ENCODE data around the gene GPR142.
A peak's percentile ranks its signal among the peaks of the same experiment; 100 is the strongest.

Gene GPR142, protein sequence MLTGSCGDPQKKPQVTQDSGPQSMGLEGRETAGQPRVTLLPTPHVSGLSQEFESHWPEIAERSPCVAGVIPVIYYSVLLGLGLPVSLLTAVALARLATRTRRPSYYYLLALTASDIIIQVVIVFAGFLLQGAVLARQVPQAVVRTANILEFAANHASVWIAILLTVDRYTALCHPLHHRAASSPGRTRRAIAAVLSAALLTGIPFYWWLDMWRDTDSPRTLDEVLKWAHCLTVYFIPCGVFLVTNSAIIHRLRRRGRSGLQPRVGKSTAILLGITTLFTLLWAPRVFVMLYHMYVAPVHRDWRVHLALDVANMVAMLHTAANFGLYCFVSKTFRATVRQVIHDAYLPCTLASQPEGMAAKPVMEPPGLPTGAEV

DNA sequence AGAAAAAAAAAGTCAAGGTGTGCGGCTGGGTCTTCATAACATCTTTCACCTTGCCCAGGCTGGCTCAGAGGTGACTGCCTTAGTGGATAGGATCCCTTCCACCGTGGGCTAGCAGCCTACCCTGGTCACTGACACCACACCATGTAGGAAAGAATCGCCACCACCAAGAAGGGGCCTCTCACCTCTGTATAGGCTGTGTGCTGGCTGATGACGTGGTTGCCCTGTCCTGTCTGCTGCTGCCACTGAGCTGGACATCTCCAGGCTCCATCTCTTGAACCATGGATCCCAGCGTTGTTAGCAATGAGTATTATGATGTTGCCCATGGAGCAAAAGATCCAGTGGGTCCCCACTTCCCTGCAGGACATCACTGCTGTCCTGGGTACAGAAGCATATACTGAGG is at the start of gene GPR142:
Gene GPR142, plus strand, starts transcription at position 301 of the 400 bp plus-strand sequence. CDS start 2,035 bp downstream, outside the sequence.
- no peak for DNase-seq (ENCODE audit: low spot score)

DNA sequence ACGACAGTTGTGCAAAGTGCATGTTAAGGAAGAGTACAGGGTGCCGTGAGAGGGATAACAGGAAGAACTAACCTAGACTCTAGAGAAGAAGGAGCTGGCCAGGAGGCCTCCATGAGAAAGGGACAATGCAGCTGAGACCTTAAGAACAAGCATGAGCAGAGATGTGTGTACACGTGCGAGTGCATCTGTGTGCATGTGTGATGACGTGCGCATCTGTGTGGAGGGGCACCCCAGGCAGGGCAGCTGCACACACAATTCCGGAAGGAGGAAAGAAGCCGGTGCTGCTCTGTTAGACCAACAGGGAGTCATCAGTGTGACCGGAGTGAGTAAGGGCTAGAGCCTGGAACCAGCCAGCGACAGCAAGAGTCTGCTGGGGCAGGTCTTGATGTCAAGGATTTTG is 48.9 kb upstream of the GPR142 start:
- no peak for DNase-seq (ENCODE audit: low spot score)

DNA sequence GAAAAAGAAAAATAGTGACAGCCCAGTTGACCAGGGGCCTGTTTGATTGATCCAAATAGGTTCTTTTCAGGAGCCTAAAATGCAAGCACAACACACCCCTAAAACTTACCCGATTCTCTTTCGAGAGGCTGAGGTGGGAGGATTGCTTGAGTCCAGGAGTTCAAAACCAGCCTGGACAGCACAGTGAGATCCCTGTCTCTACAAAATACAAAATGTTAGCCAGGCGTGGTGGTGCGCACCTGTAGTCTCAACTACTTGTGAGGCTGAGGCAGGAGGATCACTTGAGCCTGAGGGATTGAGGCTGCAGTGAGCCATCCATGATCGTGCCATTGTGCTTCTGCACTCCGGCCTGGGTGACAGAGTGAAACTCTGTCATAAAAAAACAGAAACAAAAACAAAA is 42.8 kb upstream of the GPR142 start:
- no peak for DNase-seq (ENCODE audit: low spot score)

DNA sequence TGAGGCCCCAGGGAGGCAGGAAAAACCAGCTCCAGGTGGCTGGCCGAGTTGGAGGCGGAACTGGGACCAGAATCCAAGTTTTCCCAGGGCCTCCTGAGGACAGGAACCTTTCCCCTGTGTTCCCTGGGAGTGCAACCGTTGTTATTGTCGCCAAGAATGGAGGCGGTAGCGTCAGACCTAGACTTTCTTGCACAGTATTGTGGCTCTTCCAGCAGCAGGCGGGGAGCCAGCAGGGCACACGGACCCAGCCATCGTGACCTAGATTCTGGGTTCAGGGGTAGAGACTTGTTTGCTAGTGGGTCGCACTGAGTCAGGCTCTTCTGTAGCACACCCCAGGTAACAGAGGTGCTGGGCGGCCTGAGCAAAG is 41.9 kb upstream of the GPR142 start:
- DNase-seq (ENCODE audit: low spot score), result no peak

DNA sequence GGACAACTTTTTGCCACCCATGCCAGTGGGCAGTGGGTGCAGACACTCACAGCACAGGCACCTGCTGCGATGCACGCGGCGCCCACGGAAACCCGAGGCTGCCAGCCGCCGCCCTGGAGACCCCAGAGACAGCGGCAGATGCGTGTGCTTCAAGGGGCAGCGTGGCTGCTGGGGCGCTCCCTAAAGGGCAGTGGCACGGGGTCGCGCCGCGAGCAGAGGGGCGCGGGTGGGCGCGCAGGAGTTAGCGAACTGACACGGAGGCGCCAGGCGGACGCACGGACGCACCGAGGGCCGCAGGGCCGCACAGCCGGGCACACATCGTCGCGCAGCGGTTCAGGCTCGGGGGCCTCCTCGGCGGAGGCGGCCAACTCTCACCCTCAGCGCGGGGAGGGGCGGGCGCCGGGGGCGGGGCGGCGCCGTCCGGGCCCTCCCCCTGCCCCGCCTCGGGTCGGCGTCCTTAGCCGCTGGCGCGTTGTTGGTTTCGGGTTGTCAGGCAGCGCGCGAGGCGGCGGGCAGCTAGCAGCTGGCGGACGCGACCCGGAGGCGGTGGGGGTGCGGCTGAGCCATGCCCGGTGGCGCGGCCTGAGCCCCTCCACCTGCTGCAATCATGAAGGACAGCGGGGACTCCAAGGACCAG is 41.4 kb upstream of the GPR142 start, which contains the start of gene KIF19:
Gene KIF19, plus strand, starts transcription at position 484 of the 637 bp plus-strand sequence. Its CDS starts 124 bp downstream, at position 608.
- peak; percentile 58 for DNase-seq (ENCODE audit: low spot score)

DNA sequence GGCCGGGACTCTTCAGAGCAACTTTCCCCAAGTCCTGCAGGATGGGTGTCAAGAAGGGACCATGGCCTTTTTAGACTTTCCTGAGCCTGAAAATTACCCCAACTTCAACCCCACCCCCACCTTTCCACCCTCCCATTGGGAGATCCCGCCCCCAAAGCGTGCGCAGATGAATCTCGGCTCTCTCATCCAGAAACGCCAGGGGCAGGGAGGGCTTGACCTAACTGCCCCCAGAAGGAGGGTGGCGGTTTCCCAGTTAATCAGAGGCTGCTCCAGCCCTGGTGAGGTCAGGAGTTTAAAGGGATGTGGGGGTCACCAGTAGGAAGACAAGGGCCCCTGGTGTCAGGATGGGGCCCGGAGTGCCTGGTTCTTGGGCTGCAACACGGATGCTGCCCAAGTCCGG is 40.8 kb upstream of the GPR142 start:
- no peak for DNase-seq (ENCODE audit: low spot score)

DNA sequence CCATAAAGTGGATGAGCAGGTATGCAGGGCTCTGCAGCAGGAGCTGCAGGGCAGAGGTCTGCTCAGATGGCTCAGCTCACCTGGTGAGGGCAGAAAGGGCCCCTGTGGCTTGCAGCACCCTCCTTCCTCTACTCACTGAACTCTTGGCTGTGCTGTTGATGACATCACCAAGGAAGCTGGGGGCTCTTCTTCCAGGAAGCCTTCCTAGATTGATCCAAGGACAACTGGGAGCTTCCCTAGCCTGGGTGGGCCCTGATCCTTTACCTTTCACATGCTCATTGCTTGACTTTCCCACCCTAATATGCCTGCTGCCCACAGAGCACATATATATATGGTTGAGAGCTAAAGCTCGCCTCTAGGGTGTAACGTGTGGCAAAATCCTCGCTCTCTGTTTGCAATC is 38.8 kb upstream of the GPR142 start:
- DNase-seq (ENCODE audit: low spot score), result no peak

DNA sequence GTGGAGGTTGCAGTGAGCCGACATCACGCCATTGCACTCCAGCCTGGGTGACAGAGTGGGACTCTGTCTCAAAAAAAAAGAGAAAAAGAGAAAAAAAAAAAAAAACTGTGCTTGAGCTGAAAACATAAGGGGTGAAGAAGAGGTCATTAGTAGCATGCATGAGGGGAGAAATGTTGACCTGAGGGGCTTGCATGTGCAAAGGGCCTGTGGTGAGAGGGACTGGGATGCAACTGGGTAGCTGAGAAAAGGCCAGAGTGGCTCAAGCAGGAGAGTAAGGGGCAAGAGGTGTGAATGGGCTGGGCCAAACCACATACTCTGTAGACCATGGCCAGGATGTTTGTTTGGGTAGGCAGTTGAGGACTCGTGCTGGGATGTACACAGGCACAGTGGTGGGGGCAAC is 37.9 kb upstream of the GPR142 start:
- DNase-seq (ENCODE audit: low spot score), result no peak

DNA sequence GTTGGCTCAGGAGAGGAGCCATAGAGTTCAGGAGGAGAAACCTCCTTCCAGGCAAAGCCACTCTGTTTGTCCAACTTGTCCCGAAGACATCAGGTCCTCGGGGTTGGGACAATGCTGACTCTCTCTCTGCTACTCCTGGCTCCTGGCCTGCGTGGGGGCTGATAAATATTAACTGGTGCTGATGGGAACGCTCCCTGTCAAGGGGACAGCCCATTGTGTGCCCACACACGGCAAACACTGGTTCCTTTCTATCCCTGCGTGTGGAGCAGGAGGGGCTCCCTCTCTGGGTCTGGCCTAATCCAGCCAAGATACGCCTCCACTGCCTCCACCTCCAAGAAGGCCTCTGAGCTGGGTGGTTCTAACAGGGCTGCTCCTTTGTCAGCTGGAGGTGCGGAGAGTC is 36.9 kb upstream of the GPR142 start:
- no peak for DNase-seq (ENCODE audit: low spot score)

DNA sequence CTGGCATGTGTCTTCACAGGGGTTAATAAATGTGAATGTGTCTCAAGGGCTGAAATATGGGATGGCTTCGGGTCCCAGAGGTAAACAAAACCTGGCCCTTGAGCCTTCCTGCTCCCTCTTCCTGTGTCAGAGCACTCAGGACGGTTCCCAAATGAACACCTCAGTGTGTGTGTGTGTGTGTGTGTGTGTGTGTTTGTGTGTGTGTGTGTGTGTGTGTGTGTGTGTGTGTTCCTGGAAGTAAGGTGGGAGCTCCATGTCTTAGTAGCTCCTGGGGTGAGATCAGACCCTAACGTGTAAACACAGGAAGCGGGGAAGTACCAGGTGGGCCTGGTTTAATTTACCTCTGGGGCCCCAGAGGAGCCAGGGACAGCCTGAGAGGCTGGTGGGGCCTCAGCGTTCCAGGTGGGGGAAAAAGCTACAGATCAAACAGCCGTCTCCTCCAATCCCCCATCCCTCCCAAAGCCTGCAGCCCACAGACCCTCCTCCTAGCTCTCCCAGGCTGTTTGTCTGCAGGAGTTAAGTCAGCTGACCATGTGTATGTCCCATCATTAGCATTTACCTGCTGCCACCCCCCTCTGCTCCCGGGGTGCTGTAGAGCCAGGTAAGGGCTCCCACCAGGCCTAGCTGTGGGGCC is 35.2 kb upstream of the GPR142 start:
- DNase-seq (ENCODE audit: low spot score), result no peak

DNA sequence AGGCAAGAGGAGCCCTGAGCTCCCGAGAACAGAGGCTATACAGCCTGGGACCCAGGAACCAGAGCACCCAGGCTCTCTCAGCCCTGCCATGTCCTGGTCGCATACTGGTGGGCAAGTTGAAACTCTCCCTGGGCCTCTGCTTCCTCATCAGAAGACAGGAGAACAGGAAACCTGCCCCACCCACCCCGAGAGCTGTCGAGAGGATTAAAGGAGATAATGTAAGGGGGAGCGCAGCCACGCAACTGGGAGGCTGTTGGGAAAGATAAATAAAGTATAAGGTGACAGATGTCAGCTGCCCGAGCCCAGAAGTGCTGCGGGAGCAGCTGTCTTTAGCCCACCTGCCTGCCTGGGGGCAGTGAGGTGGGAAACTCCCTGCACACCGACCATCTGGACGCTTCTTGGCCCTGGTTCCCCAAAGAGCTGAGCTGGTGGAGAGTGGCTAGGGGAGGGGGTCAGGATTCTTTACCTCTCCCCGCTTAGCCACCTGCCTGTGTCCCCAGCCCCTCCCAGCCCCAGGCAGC is 34.5 kb upstream of the GPR142 start:
- DNase-seq (ENCODE audit: low spot score), result no peak

DNA sequence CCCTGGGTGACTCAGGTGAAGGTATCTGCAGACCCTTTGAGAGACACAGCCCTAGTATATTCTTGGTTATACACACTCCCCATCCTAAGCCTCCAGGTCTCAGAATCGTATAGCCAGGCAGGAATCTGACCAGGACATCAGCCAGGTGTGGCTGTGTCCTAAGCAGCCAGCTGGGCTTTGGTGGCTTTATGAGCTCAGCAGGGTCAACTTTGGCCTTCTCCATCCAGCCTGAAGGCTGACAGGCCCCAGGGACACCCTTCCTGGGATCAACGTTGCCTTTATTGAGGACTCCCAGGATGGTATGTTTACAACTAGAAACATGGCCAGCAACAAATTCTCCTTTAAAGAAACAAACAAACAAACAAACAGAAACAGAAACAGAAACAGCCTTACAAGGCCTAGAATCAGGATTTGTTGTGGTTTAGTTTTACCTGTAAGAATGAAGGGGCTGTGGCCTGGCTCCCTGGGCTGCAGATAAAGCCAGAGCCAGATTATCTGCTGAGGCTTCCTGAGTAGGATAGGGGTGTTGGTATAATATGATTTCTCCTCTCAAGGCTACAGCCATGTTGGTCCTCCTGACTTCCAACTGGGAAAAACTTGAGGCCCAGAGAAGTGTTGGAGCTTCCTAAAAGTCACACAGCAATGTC is 32.8 kb upstream of the GPR142 start:
- DNase-seq (ENCODE audit: low spot score), result no peak

DNA sequence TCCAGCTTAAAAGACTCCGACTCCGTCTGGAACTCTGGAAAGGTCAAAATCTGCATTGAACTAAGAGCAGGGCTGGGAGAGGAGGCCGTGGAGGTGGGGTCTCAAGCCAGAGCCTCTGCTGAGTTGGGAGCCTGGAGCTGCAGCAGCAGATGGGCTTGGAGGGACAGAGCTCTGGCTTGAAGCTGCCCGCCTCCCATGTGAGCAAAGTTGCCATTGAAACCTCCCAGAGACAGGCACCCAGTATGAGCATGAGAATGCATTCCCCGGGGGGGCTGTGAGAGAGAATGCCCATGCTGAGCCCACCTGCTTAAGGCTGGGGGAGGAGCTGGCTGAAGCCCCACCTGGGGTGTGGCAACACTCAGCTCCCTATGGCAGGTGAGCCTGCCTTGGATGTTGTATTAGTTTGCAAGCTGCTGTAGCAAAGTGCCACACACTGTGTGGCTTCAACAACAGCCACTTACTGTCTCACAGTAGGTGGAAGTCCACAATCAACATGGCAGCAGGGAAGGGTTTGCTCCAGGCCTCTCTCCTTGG is 31.7 kb upstream of the GPR142 start:
- DNase-seq (ENCODE audit: low spot score), result no peak

DNA sequence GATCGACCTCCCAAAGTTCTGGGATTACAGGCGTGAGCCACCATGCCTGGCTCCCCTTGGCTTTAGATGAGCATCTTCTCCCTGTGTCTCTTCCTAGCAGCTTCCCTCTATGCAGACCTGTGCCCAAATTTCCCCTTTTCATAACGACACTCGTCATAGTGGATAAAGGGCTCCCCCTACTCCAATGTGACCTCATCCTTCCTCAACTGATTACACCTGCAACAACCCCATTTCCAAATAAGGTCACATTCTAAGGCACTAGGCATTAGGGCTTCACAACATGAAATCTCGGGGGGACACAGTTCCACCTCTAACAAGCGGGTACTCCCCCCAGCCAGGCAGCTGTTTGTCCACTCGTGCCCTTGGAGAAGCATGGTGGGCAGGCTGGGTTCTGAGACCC is 31.0 kb upstream of the GPR142 start:
- DNase-seq (ENCODE audit: low spot score), result no peak

DNA sequence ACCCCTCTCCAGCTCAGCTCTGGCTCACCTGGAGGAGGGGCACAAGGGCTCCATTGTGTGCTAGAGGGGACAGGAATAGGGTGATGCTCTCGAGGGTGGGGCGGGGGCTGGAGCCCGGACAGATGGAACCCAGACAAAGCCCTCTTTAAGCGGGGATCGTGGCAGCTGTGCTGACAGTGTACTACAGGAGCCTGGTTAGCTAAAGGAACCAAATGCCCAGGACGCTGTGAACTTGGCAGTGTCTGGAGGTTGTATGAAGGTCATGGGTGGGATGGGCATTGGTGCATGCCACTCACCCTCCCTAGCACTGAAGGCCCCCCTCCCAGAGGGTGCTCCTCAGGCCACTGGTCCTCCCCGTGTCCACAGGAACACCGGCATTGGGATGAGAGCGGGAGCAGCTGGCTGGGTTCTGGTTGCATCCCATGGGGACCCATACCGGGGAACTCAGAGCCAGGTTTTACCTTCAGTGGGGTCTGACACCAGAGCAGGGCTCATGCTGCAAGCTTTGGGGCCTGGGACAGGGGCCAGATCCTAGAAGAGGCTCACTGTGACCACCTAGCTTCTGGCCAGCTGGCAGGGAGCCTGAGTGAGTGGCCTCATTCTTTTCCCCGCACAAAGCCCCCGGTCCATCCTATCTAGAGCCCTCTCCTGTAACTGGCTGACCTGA is 29.3 kb upstream of the GPR142 start:
- no peak for DNase-seq (ENCODE audit: low spot score)

DNA sequence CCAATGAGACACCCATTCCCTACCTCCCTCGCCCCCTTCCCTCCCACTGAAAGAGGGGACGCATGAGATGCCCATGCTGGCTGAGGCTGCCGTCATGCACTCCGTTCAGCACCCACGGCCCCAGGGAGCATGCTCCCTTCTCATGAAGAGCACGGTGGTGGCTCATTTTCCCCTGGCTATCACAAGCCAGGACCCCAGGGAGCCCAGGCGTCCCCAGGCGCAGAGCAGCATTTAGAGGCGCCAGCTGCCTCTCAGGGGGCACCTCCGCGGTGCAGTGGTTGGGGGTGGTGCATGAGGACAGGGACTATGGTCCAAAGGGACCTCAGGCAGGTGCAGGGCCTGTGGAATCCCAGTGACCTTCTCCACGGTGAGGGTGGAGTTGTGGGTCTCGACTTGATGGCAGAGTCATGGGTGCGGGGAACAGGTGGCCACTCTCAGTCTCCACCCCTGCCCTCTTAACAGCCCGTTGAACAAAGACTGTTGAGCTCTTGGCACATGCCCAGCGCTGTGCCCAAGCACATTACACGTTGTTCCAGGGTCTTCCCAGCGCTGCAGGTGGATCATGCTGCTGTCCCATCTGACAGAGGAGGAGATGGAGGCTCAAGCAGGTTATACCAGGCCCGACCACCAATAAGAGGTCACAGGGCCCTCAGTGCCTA is 27.6 kb upstream of the GPR142 start:
- no peak for DNase-seq (ENCODE audit: low spot score)

DNA sequence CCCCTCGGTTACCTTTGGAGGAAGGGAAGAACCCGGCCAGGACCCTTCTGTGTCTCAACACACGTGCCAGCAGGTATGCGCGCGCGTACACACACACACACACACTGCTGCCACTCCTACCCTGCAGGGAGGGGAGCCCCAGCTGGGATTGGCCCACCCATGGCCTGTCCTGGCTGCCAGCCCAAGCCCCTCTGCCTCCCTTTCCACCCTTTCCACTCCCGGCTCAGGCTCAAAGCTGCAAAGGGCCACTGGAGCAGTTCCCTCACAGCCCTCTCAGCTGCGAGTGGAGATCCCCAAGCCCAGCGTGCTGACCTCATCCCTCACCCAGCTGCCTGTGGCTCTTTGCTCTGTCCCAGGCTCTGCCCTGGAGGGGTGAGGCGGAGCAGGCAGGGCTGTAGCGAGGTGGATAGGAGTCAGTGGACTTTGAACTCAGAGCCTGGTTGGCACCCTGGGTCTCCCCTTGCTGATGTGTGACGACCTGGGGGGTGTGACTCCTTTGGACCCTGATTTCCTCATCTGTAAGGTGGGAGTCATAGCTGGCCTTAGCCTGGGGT is 26.8 kb upstream of the GPR142 start:
- no peak for DNase-seq (ENCODE audit: low spot score)

DNA sequence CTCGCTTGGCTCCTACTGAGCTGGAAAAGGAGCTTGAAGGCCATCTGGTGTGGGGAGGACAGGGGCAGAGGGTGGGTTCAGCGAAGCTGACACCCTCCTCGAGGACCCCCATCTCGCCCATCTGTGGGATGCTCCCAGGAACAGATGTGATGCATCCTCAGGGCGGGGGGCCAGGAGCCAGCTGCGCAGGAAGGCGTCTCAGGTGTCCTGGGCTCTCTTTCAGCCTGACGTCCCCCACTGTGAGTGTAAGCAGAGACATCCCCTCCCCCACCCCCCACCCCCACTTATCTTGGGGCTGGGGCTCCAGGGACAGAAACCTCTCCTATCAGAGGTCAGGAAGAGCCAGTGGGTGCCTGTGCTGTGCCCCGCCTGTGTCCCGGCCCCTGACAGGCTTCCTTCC is 25.1 kb upstream of the GPR142 start:
- DNase-seq (ENCODE audit: low spot score), result no peak

DNA sequence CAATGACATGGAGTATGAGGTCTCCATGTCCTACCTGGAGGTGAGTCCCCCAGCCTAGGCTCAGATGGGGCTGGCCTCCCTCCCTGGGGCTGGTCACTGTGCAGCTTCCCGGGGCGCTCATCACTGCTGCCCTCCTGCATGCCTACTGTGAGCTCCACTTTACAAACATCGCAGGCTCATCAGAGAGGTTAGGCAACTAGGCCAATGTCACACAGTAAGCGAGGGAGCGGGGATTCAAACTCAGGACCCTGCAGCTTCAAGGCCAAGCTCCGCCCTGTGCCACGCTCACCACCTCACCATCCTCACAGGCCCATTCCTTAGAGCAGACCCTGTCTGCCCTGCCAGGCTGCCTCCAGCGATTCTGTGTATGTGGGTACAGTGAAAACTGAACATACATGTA is 24.2 kb upstream of the GPR142 start:
- DNase-seq (ENCODE audit: low spot score), result no peak

DNA sequence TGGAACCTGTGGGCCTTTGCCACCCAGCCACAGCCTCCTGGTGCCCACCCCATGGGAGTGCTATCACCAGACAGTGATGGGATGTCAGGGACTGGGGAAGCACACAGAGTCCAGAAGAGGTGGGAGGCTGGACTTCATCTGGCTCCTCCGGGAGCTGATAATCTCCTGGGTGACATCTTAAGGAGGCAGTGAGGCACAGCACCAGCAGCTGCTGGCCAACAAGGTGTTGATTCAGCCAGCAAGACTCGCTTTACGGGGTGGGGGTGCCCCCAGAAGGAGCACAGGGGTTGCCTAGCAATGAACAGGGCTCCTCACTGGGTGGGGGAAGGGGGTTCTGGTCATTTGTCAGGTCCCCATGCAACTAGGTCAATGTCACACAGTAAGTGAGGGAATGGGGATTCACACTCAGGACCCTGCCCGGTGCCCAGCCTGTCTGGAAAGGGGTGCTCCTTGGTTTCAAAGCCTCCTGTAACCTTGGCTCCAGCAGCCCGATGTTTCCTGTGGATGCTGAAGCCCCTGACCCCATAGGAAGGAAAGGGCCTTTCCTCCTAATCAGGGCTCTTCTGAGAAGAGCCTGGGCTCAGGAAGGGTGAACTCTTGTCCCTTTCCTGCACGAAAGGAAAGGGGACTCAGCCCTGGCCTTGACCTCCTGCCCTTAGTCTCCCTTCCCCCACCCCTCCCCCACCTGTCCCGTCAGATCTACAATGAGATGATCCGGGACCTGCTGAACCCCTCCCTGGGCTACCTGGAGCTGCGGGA is 23.6 kb upstream of the GPR142 start:
- DNase-seq (ENCODE audit: low spot score), result no peak
